SK-N-SH treated with all-trans-retinoic acid at 6 μM for 48 hours (cell line): Measurements from ENCODE around the gene DTNB.

Experiments
- CREB5 ChIP-seq: fragments of 250-450 bp; sonication (Bioruptor Pico); IDR thresholded peaks from 2 replicates; pipeline ENCODE4 v1.5.1; 2020; ENCODE audit warnings: low read depth, mild to moderate bottlenecking, moderate library complexity
- GLIS3 ChIP-seq: fragments of 250-450 bp; sonication (Bioruptor Pico); IDR thresholded peaks from 2 replicates; pipeline ENCODE4 v1.5.0; 2020; ENCODE audit warnings: mild to moderate bottlenecking, moderate library complexity
- OSR1 ChIP-seq: fragments of 250-450 bp; sonication (Bioruptor Pico); IDR thresholded peaks from 2 replicates; pipeline ENCODE4 v1.8.0; 2022; ENCODE audit warnings: moderate library complexity, mild to moderate bottlenecking, inconsistent platforms

GRCh38 chr2:25707927-25708590 is 34.7 kb upstream of the DTNB start:
- TF ChIP-seq GLIS3 (no peak), CREB5 (CRISPR knock-in tag) (no peak), OSR1 (CRISPR knock-in tag) (no peak)
